HTERT RPE-1 (cell line): ENCODE results near the gene FOXC1.

Experiments
- in situ Hi-C: fragments of 300-500 bp; cut with MboI; formaldehyde crosslinking; loops from 4 replicates; pipeline ENCODE4 v1.14.3; 2020; ENCODE audit warnings: low sequenced_read_pairs

The FOXC1 gene

DNA sequence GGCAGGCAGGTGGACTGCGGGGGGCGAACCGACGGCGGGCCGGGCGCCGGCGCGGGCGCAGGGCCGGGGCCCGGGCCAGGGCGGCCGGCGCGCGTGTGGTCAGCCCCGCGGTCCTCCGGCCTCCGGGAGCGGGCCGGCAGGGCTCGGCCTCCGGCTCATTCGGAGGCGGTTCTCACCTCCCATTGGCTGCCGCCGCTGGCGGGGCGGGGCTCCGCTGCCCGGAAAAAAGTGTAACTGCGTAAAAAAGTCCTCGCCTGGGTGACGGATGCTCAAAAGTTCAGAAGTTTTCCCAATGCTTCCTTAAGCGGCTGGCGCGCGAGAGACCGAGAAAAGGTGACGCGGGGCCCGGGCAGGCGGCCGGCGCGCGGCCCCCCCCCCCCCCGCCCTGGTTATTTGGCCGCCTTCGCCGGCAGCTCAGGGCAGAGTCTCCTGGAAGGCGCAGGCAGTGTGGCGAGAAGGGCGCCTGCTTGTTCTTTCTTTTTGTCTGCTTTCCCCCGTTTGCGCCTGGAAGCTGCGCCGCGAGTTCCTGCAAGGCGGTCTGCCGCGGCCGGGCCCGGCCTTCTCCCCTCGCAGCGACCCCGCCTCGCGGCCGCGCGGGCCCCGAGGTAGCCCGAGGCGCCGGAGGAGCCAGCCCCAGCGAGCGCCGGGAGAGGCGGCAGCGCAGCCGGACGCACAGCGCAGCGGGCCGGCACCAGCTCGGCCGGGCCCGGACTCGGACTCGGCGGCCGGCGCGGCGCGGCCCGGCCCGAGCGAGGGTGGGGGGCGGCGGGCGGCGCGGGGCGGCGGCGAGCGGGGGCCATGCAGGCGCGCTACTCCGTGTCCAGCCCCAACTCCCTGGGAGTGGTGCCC is at the start of gene FOXC1:
Gene FOXC1 (plus strand): TSS at position 268 of the 849 bp plus-strand sequence. CDS start 531 bp downstream, at position 799.
- in situ Hi-C loops, result no loop called here

DNA sequence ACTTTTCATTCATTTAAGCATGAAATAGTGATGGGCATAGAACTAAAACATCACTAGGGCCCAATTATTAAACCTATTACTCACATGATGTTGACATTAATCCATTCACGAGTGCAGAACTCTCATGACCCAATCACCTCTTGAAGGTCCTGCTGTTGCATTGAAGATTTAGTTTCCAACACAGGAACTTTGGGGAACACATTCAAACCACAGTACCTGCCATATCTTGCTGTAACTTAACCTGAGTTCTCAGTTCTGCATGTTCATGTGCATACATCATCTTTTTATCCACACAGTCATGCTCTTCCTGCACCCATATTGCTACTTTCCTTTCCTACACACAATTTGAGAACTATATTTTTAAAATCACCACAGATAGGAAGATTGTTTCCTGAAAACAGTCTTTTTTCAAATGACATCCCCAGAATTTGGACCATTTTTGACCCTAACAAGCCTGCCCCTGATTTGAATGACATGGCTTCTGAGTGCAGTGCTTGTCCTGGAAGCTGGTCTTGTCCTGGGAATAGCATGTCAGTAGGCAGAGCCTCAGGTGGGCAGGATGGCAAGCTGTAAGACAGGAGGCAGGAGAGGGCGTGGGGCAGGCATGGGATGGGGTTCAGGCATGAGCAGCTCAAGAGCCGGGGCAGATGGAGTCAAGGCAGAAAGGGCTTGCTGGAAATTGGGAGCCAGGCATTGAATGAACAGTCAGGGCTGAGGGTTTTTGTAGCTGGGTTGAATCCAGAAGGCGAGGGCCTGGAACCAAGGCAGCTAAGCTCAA is 49.2 kb upstream of the FOXC1 start:
- in situ Hi-C loops, result no loop called here

DNA sequence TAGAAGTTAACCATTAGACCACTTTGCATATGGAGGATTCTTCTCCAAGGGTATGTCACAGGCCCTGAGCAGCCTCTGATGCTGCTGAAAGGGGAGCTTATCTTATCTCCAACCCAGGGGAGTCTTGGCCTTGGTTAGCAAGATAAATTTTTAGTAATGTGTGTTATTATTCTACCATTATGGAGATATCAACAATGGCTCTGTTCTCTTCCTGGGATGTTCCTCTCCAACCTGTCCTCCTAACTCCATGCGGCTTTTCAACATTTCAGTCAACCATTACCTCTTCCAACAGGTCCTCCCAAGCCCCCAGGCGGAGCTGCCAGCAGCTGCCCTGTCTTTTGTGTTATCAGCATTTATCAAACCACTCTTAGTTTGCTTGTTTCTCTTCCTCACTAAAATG is 48.4 kb upstream of the FOXC1 start:
- in situ Hi-C loops, result no loop called here

DNA sequence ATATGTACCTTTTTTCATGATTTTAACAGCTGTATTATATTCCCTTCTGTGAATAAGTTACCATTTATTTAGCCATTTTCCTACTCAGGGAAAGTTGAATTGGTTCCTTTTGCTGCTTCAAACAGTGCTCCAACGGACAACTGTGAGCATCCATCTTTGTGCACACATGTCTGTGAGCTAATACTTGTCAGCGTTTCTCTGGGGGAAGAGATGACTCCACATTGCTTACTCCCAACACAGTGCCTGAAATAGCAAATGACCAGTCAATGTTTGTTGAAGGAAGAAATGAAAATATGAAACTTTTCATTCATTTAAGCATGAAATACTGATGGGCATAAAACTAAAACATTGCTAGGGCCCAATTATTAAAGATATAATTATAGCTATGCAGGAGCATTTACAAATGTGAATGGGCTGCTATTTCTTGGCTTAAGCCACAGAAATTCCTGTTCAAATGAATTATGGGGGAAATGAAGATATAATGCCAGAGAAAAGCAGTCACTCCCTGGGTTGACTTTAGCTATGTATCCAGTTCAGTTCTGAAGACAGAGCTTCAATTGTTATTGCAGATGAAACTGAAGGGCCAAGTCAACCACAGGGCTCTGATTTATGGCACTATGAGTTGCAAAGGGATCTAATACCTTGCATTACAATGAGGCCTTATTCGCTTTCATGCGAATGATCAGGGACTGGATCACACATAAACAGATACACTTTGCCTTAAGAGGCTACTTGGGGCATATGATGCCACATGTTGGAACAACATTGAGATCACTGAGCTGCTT is 47.4 kb upstream of the FOXC1 start:
- in situ Hi-C loops, result no loop called here

DNA sequence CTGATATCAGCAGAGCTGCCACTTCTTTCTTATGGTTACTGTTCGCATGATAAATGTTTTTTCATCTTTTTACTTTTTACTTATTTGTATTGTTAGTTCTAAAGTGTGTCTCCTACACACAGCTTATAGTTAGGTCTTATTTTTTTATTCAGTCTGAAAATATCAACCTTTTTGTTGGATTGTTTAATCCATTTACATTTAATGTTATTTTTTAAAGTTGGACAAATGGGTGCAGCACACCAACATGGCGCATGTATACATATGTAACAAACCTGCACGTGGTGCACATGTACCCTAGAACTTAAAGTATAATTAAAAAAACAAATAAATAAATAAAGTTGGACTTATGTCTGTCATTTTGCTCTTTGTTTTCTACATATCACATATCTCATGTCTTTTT is 40.3 kb upstream of the FOXC1 start:
- in situ Hi-C loops, result no loop called here

DNA sequence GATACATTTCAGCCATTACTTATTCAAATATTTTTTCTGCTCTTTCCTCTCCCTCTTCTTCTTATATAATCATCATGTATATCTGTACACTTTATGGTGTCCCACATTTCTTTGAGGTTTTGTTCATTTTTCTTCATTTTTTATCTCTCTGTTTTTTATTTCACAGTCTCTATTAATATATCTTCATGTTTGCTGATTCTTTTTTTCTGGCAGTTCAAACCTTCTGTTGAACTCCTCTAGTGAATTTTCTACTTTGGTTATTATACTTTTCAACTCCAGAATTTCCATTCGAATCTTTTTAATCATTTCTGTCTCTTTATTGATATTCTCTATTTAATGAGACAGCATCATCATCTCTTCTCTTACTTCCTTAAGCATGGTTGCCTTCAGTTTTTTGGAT is 38.9 kb upstream of the FOXC1 start:
- in situ Hi-C loops, result no loop called here

DNA sequence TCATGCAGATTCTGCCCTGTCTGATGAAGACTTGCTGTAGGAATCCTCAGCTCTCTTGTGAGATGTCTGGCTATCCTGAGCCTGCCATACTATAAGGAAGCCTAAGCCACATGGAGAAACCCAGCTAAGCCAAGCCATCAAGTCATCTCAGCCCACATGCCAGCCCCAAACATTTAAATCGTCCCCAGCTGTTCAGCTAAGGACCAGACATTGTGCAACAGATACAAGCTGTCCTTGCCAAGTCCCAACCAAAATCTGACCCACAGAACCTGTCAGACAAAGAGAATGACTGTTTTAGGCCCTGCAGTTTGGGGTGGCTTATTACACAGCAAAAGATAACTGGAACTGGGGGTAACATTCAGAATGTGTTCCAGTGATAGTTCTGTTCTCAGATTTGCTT is 36.8 kb upstream of the FOXC1 start:
- in situ Hi-C loops, result no loop called here

DNA sequence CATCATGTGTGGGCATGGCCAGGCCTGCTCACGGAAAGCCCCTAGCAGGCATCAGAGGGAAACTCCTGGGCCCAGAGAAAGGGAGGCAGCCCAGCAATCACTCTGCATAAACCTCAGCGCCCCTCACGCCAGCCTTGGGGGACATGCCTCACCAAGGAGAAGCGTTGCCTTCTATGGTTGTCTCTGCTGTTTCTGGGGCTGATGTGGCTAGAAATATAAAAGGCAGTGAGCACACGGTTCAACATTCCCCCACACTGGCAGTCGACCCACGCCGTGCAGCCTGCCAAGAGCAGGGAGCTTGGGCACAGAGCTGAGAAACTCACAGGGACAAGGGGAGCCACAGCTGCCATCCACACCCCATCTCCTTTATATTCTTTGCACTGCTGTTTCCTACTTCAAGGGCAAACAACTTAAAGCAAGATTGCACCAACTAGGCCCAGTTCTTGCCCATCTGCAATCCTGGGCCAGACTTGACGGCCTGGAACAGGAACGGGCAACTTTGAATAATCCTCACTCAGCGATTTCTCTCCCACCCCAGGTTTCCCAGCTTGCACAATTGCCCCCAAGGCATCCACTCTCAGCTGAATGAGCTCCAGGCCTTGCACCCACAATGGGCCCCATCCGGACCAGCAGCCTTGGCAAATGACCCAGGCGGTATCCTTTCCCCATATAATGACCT is 35.5 kb upstream of the FOXC1 start:
- in situ Hi-C loops, result no loop called here

DNA sequence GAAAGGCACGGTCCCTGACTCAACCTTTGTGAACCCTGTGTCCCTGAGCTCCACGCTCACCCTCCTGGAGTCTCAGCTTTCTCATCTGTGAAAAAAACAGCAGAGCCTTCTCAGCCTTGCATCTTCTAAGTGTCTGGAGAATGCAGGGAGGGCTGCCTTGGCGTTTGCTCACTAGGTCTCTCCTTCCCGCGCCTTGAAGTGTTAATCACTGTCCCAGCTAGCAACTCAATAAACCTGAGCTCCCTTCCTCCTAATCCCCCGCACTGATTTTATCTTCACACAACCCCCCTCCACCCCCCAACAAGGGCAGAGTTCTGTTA is 34.9 kb upstream of the FOXC1 start:
- in situ Hi-C loops, result no loop called here

DNA sequence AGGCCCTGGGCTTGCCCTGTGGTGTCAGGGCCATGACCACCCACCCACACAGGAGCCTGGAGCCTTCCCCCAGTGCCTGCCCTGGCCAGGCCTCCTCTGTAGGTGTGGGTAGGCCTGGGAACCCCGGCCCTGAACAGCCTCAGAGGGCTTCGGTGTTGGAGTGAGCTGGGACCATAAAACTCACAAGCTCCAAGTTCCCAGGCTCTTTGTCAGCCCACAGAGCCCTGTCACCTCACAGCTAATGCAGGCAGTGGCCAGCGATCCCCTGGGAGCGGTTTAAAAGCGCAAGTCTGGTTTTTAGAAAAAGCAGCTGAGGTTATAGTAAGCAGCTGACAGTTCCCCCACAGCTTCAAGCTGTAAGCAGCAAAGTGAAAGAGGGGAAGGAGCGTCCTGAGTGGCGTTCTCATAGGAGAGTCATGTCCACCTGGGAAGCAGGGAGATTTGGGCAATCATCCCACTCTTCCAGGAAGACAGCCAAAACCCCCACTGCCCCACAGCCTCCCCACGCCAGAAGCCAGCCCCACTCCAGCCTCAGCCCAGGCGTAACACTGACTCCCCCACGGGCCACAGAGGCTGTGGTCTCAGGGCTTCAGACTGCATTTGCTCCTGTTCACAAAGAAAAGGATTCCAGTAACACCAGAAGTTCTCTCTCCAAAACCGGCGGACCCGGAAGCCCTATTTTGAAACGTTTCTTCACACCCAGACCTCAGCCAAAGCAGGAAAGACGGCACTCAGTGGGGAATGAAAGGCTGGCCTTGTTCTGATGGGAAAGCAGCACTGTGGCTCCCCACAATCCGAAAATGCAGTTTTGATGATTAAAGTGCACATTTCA is 34.3 kb upstream of the FOXC1 start:
- in situ Hi-C loops, result no loop called here

DNA sequence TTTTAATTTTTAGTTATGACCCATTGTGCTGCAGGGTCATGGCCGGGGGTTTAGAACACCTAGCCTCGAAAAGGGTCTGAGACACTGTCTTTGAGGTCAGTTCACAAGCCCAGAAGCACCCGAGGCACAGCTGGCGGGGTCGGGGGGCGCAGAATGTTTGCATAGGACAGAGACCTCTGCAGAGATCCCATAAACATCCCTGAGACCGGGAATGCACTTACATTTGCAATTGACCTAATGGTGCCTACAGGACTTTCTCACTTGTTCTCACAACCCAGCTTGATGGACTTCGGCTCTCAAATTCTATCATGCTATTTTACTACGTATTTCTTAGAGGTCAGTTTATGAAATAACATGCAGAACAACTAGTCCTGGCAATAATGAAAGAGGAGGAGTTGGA is 33.5 kb upstream of the FOXC1 start:
- in situ Hi-C loops, result no loop called here

DNA sequence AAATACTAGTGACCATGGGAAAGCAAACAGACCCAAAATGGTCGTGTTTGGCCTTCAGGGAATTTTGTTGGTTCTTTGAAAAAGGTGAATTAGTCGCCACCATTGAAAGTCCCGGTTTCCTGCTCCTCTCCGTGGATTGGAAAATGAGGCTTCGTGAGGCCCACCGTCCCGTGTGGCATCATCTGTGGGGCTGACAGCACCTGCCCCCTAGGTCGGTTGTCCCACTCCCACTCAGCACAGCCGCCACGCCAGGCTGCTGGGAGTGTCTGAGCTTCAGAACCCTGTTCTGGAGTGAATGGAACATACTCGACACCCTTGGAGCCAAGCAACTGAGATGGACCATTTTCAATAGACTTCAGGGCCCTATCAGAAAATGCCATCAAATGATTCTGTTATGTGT is 33.0 kb upstream of the FOXC1 start:
- in situ Hi-C loops, result no loop called here

DNA sequence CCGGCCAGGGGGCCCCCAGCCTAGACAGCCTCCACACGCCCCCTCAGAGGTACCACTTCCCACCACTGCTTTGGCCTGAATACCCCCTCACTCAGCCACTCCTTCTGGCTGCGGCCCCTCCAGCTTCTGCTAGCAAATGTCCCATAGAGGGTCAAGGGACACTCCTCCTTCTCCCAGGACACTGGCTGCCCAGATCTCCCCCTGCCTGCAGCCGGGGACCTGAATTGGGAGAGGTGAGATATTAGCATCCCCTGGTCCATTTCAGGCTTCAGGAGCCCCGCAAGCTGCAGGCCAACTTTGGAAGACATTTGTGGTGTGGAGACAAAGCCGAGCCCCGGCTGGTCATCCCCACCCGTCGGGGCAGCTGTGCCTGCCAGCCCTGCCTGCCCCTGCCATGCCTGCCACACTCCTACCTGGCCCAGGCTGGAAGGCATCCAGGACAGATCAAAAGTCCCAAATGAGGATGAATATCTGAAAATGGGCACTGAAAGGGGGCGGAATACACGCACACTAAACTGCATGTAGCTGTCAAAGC is 32.5 kb upstream of the FOXC1 start:
- in situ Hi-C loops, result no loop called here

DNA sequence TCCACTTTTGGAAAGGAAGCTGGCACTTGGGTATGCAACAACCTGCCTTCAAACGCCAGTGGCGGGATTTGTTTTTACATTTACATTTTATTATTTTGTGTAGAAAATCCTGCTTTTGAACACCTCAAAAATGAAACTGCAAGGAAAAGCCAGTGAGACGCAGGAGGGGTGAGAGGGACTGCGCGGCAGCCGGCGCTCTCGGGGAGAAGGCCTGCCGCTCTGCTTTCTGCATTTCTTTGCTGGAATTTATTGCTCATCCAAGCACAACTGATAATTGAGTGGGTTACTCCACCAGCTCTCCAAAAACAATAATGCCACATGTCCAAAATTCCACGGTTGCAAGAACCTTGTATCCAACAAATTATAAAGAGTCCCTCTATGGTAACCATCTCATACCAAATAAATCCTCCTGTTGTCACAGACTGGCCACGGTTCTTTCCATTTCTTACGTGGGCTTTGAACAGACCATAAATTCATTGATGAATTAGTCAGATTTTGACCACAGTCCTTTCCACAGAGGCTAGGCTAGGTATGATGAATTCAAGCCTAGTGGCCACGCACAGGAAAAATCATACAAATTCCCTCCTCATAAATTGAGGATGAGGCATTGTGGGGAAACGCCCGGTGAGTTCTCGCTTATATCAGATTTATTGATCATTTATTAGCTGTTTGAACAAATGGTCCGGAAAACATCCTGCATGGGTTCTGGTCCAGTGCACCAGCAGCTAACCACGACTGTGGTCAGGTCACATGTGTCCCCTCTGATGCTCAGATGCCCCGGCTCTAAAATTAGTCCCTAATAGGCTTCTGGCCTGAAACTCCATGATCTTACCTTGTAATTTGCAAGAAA is 31.6 kb upstream of the FOXC1 start:
- in situ Hi-C loops, result no loop called here

DNA sequence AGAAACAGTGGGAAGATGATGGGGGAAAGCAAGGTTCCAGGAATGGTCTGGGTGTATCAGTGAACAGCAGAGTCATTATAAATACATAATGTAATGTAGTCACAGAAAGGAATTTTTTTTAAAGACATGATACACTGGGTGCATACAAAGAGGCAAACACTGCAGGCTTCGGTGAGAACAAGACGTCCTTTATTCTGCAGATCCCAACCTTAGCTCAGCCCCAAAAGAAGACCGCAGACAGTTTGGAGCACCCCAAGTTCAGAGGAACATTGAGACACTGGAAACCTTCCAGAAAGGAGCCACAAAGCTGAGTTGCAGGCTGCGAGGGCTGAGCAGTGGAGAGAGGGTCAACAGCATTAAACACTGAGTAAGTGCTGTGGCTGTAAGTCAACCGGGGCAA is 30.6 kb upstream of the FOXC1 start:
- in situ Hi-C loops, result no loop called here

DNA sequence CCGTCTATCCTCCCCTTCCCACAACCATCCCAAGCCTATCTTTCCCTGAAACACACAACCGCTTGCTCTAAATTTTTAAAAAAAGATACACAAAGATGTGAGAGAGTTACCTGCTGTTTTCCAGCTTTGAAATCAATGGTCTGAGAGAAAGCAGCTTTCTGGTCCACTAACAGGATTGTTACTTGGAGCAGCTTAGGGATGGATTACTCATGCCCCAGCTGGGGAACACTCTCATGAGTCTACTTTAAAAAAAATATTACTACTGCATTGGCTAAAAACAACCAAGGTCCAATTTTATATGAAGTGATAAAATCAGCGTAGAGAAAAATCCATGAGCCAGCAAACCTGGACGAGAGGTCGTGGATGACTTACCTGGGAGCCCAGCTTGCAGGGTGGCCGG is 29.6 kb upstream of the FOXC1 start:
- in situ Hi-C loops, result no loop called here

DNA sequence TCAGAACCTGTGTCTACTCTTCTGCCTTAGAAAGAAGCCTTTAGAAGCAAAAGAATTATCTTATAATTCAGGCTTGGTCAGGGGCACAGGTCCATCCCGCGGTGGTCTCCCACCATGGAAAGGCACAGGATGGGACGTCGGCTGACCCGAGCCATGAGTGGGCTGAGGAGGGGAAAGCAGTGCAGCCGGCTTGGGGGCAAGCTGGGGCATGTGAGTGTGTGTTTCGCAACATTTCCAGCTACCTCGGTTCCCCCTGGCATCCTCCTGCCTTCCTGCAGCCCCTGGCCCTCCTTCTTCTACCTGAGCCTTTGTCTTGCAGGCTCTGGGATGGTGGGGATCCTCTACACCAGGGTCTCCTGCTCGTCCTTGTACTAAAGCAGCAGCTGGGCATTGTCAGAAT is 29.1 kb upstream of the FOXC1 start:
- in situ Hi-C loops, result no loop called here

DNA sequence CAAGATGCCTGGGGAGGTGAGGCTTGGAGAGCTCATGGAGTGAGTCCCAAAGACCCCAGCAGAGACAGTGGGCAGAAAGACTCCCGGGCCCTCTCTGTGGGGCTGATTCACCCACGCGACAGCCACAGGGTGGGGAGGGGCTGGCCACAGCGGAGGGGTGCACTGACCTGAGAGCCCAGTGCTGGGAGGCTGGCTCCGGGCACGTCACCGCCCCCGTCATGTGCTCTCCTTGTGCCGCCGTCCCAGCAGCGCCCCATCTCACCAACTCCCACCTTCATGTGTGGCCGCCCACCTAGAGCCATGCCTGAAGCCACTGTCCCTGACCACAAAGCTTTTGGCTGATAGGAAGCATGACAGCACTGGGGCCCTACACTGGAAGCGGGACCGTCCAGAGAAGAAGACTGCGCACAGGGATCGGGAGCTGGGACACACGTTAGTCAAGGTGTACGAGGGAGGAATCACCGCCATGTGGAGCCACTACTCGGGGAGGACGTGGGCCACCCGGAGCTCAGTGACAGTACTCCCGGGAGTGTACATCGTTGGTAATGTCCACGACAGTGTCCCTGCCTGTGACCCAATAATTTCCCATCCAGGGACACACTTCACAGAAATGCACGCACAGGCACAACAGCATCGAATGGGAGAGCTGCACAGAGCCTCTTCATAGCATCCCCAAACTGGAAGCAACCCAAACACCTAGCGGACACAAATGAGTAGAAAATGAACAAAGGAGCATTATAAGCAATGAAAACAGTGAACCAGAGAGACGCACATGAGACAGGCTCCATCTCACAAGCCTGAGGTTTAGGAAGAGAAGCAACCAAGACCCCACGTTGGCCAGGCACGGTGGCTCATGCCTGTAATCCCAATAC is 28.4 kb upstream of the FOXC1 start:
- in situ Hi-C loops, result no loop called here
